ENCODE measurements around the gene SPATS2L. TPM values are rescaled to one million over a fixed set of nuclear protein-coding genes. Genes with fewer than 3 reads are reported as not detected.

Gene SPATS2L
- total RNA-seq, 1 donor from 2014 or later = 144 TPM

DNA sequence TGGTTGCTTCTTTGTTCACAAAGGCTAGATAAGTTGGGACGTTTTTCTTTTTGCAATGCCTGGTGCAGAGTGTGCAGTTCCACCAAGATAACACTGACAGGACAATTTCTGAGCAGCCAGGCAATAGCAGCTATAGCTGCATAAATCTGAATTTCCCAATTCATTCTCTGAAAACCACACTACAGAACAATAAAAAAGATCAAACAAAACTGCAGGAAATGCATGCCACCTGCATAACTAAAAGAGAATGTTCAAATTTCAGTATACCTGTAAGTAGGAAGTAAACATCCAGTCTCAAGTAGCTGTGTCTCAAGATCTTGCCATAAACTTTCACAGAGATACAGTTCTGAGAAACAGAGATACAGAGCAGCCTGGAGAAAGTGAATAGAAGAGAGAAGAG is 208.7 kb downstream of the SPATS2L start:
- no peak for DNase-seq (ENCODE audit: low spot score)
- intact Hi-C loops (cut with DNase I) = no loop called here

DNA sequence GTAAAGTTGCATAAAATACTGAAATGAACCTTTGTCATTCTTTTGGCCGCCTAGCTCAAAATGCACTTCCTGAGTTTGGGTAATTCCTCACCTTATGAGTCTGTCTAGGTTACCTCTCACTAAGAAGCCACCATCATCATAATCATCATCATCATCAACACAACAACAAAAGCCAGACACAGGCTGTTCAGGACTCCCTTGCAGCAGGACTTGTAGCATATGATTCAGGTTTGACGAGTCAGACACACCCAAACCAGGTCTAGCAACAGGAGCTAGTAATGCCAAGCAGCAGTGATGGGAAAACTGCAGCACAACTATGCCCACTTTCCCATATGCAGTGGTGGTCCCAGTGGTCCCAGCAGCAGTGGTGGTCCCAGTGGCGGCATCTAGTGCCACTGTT is 216.7 kb downstream of the SPATS2L start:
- DNase-seq (ENCODE audit: low spot score) = no peak
- intact Hi-C loops (cut with DNase I) = no loop called here

DNA sequence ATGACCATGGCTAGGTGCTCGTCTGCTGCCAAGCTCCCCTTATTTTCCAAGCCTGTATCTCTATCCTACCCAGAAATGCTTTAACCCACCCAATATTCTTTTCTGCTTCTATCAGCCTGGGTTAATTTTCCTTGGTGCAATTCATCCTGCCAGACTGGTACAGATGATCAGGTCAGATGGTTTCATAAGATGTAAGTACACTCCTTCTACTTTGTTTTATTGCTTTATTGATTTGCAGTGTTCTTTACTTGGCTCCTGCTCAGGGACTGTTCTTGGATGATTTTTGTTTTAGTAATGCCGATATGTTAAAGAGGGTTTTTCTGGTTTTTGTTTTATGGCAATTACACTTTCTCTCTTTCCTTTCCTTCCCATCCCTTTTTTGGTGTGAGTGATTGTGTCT is 217.1 kb downstream of the SPATS2L start:
- intact Hi-C loops (cut with DNase I) = no loop called here
- DNase-seq (ENCODE audit: low spot score) = no peak

DNA sequence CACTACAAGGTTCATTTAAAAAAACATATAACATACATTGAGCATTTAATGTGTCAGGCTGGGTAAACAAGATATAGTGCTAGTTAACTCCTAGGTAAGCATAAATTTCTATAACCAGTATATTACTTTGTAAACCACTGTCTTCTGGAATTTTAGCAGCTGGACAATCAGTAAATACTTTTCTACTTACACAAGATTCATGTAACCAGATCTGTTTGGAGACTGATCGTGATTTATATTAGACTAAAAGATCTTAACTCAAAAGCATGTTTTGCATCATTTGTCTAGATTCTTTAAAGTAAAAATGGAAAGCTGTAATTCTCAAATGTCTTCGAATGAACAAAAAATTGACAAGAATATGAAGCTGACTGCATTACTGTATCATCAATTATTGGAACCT is 218.6 kb downstream of the SPATS2L start:
- intact Hi-C loops (cut with DNase I) = no loop called here
- no peak for DNase-seq (ENCODE audit: low spot score)

DNA sequence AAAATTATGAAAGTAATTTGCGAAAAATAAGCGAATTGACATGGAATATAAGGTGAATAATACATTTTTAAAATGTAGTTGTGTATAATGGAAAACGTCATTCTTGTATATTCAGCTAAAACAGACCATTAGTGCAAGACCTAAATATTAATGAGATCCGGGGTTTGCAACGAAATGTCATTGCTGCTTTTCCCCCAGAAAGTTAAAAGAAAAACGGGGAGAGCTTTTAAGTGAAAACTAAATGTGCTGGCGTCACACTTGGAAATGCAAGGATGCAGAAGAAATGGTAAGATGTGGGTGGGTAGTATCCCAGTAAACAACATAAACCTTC is 219.0 kb downstream of the SPATS2L start:
- intact Hi-C loops (cut with DNase I) = no loop called here
- no peak for DNase-seq (ENCODE audit: low spot score)

DNA sequence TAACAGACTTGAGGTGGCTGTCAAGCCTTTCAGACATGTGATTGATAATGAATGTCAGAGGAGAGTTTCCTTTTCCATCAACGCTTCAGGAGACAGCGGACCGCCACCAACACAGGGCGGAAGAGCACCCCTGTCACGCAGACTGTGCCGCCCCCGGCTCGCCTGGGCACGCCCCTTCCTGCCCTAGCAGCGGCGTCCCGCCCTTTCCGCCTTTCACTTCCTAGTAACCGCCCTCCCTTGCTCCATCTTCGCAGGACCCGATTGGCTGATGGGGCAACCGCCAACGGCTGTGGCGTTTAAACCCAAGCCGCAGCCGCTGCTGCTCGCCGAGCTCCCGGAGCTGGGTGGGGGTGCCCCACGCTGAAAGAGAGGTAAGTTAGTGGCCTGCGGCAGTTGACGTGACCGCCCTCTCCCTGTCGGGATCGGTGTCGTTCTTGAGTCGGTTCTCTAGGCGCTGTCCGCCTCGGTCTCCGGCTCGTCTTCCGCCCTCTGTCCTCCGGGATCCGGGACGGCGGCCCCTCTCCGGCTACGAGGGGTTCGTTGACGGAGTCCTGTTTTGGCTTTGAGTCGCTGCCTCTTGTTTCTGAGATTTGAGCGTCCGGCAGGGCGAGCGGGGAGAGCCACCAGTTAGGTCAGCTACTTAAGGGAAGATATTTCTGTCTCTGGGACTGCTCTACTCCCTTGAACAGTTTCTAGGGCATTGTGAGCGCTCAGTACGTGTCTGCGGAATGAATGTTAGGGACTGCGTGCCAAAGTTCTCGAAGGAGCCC is 219.6 kb downstream of the SPATS2L start, which contains the start of gene SGO2:
Gene SGO2 (plus strand): TSS at position 326 of the 770 bp plus-strand sequence. CDS start 6,769 bp downstream, outside the sequence.
- intact Hi-C loops (cut with DNase I) = no loop called here
- DNase-seq (ENCODE audit: low spot score) = peak; percentile 98

DNA sequence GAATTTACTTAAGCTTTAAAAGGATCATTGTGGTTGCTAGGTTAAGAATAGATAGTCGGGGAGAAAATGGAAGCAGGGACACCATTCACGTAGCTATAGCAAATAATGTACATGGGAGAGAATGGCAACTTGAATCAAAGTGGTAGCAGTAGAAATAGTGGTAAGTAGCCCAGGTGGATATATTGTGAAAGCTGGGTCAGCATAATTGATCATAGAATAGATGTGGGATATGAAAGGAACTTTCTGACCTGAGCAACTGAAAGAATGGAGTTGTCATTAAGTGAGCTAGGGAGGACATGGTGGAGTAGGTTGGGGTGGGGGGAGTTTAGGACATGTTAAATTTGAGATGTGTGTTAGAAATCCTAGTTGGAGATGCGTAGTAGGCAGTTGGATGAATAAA is 221.7 kb downstream of the SPATS2L start:
- no peak for DNase-seq (ENCODE audit: low spot score)
- intact Hi-C loops (cut with DNase I) = no loop called here

Other genes with a start within 250 kb of the SPATS2L start
- 10.8 TPM for gene KCTD18, start 203.4 kb downstream of the SPATS2L start, total RNA-seq
- gene SGO2, start 219.5 kb downstream of the SPATS2L start, total RNA-seq = 0.94 TPM

Data from cardiac septum (tissue), 1 donor.